Measurements from ENCODE around the gene SLIT3.

SLIT3 gene

DNA sequence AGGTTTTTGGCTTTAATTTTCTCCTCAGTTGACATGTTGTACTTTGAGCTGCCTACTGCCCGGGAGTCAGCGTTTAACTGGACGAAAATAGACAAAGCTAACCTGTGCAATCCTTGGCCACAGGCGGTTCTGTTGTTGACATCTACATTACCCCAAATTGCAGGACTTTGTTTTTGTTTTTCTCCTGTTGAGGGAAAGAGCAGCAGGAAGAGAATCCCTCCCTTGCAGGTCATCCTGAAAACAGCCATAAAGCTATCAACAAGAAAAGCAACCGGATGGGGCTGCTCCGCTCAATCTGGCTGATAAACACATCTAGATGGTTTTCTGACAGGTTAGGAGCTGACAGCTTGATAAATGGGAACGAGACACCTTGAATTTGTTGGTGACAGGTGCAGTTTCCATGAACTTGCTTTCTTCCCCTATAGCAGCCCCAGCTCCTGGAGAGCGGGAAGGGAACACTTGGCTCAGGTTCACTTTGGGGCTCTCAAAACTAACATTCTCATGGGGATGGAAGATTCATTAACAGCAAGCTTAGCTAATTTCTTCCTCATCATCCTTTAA, 331.5 kb downstream of the SLIT3 start:
- DNase-seq = no peak

DNA sequence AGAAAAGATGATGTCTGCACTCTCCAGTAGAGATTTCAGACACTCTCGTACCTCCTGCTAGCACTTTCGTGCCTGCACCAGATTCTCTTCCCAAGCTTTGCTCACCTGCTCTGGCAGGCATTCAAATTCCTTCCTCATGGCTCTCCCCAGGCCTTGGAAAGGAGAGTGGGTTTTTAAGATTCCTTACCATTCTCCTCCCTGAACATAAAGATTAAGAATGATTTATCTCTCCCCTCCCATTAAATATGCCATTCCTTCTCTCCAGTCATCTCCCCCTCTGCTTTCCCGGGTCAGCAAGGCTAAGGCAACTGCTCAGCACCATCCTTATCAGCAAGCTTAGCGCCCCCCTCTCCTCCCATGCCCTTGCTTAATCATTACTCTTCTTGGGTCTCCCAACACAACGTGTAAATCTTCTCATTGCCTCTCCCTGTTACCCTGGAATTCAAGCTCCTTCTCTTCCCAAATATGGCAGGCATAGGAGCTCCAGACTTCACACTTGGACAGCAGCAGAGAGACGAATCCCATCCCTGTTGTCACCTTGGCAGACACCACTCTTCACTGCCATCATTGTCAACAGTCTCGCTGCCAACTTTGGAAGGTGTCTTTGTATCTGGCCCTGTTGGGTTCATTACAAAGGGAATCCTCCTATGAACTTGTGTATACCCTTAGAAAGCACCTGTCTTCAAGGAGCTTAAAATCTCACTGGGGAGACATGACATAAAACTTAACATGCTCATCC, 332.9 kb downstream of the SLIT3 start:
- no peak for DNase-seq

DNA sequence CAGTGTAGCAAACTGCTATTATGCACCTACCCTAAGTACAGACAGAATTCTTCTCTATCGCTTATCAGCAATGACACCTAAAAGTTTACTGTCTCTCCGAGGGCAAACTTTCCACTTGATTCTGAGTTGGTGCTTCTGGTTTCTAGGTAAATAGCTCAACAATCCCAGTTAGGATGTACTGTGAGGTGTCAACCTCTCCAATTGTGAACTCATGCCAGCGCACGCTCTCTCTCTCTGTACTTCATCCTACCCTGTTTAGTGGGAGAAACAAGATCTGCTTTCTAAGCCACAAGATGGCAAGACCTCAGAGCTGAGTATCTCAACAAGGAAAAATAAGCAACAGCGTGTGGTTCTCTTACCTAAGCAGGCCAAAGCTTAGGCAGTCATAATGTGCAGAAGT, 335.3 kb downstream of the SLIT3 start:
- no peak for DNase-seq

DNA sequence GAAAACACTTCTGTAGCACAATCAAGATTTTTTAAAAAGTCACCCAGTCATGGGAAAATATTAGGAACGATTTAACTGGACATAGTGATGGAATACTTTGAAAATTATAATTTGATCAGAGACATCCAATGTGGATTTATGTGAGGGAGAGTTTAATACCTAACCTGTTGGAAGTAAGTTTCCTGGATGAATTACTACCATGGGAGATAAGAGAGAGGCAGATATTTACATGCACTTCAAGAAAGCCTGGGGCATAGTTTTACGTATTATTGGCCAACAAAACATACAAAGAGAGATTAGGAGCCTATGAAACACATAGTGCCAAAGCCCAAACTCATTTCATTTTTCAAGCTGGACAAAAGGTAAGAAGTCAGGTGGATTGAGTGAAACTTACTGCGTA, 336.8 kb downstream of the SLIT3 start:
- no peak for DNase-seq

DNA sequence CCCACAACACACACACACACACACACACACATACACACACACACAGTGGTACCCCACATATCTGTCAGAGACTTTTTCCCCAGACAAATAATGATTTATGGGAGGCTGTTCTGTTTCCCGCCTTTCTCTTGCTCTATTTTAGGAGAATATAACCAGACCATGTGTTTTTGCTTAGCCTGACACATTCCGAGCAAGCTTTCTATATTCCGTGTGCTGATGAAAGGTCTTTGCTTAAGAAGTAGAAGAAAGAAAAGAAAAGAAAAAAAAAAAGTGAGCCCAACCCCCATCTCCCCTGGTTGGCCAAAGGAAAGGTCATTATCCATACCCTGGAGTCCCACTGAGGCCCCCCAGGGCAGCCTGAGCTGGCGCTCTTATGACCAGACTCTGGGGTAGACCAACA, 338.6 kb downstream of the SLIT3 start:
- DNase-seq = no peak

DNA sequence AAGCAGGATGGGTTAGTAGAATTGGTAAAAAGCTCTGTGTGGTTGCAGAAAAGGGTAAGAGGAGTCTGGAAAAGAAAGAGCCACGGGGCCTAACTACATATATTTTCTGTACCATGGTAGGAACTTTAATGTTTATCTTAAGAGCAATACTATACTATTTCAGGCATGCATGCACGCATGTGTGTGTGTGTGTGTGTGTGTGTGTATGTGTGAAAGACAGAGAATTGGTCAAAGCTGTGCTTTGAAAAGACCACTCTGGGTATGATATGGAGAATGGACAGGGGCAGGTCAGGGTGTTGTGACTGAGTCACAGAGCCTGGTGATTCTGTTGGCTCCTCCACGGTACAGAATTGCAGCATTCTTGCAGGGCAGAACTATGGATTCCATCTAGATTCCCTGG, 339.3 kb downstream of the SLIT3 start:
- no peak for DNase-seq

DNA sequence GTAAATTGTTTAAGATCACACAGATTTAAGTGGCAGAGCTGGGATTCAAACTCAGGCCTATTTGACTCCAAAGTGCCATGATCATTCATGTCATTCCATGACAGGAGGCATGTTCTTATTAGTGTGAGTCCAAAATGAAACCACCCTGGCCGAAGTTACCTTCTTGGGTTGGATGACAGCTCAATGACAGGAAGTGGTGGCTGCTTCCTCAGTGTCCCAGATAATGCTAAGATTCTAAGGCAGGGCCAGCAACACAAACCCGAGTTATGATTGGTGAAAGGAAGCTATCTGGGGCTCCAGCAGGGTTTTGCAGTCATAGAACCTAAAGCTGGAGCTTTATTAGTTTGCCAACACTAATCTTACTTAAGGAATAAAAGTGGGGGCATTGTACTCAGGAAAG, 340.4 kb downstream of the SLIT3 start:
- DNase-seq = no peak

DNA sequence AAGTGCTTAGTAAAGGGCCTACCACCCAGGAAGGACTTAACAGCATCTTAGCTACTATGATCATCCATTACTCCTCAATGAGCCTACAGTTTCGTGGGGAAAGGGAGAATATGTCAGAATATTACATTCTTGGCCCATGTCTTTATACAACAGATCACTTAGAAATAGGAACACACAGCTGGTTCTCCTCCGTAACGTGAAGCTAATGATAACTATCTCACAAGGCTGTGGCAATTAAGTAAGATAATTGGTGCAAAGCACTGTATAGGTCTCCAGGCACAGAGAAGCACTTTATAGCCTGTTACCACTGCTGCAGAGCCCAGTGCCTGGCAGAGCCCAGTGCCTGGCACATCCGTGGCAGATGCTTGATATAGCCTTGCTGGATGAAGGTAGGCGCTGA, 347.6 kb downstream of the SLIT3 start:
- DNase-seq = no peak

DNA sequence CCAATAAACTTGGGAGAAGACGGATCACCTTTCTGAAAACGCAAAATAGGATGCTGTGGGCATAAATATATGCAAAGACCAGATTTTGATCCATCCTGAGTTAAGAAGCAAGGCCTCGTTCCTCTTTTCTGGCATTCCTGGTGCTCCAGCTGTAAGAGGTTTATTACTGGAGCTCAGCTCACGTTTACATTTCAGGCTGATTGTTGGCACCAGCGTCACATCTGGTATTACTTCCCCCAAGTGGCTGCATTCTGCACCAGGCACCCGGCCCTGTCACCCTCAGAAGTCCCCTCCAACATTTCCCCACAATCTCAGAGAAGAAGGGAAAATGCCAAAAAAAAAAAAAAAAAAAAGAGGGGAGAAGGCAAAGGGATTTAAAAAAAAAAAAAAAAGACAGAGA, 348.7 kb downstream of the SLIT3 start:
- DNase-seq = no peak

DNA sequence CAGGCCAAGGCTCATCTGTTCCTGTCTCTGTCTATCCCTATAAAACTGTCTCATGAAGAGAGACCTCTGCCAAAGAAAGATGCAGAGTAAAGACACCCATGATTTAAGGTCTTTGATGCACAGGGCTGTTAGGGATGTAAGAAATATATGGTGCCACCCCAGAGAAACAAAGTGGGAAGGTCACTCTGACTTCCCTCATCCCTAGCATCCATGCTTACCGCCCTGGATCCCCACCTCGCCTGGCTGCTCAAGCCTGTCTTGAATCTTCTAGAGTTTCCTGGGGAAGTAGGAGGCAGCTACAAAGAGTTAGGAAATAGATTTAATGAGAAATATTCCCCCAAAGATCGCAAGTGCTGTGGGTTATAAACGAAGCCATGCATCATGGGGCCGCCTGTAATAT, 349.2 kb downstream of the SLIT3 start:
- no peak for DNase-seq

DNA sequence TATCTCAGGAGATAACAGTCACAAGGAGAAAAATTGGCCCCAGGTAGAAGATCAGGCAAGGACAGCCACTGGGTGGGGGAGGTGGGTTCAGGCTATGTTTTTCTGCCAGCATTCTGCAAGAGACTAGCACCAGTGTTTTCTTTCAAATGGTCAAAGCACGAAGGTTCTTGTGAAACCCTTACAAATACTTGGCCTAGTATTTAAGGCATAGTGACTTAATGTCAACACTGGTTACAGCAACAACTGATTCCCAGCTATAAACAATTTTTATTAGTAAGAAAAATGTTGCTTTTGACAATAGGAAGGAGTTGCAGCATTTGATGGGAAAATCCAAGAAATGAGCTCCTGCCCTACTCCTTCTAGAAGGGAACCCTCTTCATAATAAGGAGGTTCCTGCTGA, 349.6 kb downstream of the SLIT3 start:
- DNase-seq = no peak

DNA sequence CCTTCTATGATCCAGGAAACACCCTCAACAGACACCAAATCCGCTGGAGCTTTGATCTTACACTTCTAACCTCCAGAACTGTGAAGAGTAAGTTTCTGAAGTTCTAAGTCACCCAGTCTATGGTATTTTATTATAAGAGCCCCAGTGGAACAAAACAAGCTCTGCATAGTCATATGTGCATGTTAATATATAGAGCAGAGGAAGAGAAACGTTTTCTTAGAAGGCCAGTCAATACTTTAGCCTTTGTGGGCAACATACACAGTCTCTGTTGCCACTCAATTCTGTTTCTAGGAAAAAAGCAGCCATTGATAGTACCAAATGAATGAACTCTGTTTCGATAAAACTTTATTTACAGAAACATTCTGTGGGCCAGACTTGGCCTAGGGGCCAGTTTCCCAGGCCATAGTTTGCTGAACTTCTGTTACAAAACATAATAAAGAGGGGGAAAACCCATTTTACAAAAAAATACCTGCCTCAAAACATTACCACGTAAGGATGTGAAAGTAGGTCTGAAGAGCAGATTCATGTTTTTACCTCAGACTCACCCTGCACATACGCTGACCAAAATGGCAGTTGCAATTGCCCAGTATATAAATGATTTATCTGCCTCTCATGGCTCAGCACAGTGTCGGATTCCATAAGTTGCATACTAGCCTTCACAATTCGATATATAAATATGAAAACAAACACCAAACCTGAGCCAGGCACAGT, 350.5 kb downstream of the SLIT3 start:
- no peak for DNase-seq

DNA sequence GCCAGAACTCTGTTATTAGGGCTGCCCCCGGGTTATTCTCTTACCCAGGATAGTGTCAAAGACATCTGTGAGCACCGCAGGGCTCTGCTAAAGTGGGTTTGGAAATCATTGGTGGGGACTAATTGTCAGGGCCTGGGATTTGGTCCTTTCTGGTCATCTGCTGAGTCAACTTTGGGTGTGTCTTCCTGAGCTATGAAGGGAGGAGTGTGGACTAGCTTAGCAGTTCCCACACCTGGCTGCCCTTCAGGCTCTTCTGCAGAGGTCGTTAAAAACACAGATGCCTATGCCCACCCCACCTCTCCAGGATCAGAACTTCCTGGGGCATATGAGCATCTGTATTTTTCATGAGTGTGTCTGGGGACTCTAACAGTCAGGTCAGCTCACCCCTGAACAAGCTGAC, 352.2 kb downstream of the SLIT3 start:
- DNase-seq = no peak

DNA sequence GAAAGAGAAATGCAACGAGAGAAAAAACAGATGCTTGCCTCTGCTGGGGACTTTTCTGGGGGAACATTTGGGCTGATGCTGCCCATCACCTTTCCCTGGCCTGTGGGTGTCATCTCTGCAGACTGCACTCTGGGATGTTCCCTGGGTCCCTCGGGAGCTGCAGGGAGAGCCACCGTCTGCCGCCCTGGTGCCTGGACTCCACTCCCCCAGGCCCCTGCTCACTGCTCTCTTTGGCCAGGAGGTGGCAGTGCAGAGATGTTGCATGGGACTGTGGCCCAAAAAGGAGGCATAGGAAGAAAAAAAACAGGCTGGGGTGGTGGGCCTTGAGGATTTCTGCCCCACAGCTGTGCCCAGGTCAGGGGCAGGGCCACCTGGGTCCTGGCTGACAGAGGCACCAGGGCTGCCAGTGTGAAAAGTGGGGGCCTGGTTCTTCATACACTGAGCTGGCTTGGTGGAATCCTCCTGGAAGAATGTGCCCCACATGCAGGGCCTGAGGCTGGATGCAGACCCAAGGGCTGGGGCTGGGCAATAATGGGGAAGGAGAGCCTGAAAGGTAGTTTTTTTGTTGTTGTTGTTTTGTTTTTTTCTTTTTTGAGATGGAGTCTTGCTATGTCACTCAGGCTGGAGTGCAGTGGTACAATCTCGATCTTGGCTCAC, 353.6 kb downstream of the SLIT3 start:
- peak in 14 of 56 donors; percentile 0 to 26 (median 6) for DNase-seq

DNA sequence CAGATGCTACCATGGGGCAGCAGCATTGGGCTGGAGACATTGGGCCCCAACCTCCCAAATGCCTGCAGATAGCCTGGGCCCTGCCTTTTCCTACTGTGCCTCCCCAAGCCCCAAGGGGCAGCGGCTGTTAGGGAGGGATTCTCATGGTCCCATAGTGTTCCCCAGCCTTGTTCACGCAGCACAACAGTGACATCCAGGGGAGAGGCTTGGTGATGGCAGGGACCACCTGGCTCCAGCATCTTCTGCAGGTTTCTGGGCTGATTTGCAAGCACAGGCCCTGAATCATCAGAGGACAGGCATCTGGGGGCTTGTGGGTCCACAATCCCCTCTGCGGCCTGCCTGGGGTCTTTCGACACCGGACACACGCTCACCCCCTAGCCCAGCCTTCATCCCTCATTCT, 354.6 kb downstream of the SLIT3 start:
- DNase-seq = peak in 2 of 56 donors; percentile 3 to 23

DNA sequence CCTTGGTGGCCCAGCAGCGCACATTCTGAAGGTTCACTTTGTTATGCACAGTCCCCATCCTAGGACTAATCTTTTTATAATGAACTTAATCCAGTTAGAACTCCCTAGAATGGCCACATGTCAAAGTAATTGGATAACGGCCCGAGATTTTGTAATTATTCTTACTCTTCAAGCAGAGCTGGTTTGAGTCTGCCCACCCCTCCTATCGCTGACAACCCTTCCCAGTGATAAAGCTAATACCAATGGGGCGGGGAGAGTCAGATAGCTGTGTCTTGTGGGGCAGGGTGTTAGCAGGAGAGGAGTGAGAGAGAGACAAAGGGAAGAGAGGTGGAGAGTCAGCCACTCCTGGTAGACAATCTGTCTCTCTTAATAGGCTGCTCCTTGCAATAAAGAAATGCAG, 356.9 kb downstream of the SLIT3 start:
- no peak for DNase-seq

DNA sequence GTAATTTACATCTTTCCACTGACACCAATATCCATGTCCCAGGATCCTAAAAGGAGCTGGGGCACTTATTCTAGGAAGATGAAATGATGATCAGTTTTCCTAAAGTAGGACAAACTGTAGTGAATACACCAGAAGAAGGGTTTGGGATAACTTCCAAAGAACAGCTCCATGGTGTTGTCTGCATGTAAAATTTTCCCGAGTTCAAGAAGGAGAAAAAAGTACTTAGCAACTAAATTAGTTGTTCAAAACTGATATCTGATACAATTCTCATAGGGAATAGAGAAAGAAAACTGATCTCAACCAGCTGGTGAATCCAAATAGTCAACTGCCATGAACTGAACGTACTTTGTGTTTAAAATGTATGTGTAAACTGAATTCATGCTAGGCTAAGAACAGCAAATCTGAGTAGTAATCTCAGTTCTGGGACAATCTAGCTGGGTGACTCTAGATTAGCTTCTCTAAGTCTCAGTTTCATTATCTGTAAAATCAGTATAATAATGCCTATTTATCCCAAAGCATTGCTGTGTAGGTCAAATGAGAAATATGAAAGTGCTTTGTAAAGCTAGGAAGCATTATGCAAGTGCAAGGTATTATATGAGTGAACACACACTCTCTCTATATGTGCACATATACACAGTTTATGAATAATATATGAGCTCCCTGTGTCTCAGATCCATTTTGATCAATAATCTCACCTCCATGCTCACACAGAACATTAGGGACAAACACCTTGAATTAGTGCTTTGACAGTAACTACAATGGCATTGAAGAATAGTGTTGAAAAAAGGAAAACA, 357.7 kb downstream of the SLIT3 start:
- no peak for DNase-seq

DNA sequence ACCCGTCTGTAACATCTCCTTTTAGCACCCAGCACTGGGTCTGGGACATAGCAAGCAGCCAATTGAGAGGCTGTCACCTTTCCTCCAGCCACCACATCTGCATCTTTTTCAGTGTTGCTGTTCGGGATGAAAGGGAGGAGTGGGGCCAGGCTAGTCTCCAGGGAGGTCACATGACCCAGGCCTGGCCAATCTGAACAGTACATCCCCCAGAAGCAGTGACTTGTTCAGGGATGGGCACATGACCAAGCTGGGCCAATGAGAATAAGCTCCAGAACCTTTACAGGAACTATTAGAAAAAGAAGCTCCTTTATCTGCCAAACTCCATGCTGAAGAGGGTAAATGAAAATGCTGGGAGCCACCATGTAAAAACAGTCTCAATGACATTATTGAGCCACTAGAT, 359.0 kb downstream of the SLIT3 start:
- peak in 1 of 56 donors; percentile 4 for DNase-seq

DNA sequence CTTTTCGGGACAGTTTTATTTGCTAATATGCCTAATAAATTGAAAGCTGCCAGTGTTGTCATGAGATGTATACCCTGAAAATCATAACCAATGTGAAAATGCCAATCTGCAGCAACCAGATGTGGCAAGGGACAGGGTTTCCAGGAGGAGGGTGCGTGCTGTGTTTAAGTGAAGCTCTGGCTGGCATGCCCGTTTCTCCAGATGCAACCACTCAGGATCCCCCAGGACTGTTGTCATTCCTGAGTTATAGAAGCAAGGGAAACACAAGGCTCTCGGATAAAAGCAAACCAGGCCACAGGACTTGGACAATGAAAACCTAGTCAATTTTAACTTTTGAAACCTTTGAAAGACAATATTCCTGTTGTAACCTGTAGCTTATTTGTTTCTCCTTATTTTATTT, 360.2 kb downstream of the SLIT3 start:
- no peak for DNase-seq

DNA sequence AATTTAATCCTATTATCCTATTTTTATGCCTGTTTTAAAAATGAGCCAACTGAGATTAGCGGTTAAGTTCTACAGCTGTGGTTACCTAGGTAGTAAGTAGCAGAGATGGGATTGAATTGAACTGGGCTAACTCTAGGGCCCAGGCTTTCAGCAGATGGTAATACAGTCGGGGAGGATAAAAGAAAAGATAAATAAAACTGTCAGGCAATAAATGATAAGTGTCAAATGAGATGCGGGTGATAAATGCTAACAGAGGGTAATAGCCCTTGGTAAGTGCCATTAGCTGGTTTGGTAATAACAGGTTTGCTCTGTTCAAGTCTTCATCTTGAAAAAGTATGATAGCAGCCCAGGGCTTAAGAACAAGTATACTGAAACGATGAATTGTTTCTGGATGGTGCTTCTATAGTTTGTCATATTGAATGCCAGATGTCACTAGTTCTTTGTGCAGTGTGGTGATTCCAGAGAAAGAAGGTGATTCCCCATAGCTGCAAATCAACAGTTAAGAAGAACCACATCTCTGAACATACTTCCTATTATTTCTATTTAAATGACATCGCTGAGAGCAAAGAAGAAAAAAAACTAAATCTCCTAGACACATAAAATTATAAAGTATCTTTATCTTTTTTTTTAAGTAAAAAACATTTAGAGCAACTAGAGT, 360.9 kb downstream of the SLIT3 start:
- DNase-seq = no peak

Data from amygdala (tissue), 56 donors.